Testis (tissue), 2 donors: ENCODE measurements around the gene GTF2I.
"Not testable (repeated sequence)": the region's sequence is repeated elsewhere in the genome, so short reads cannot be mapped to it uniquely, and the experiment has no call there.

Experiments used
- CTCF ChIP-seq, 3 experiments: fragments of 450-650 bp in 2 of 3; fragments of 200-600 bp in 1 of 3; sonication (generic) in 1 of 3; IDR thresholded peaks; one replicate each; pipeline ENCODE4 v1.5.1; 2016 to 2019; ENCODE audit warnings: antibody characterized with exemption in 3 of 3, mild to moderate bottlenecking in 2 of 3, moderate library complexity in 1 of 3
- POLR2A ChIP-seq: fragments of 450-650 bp; IDR thresholded peaks from one replicate; pipeline ENCODE4 v1.6.1; 2017; ENCODE audit warnings: antibody characterized with exemption, mild to moderate bottlenecking, moderate library complexity

- not testable (repeated sequence) for TF ChIP-seq CTCF (IDR thresholded peaks at IDR 0.05); POLR2A
Observed at GRCh38 chr7:74770062-74770461, 112.5 kb downstream of the GTF2I start.
